HUDEP-2 (cell line): Measurements from ENCODE around the gene RPS6KA2.

ENCODE experiments used
- DNase-seq, 76 experiments: peaks; one replicate each; lab custom pipeline; 2025; ENCODE audit not compliant: unreplicated experiment in 76 of 76; lab: John Stamatoyannopoulos, UW

Gene RPS6KA2

GRCh38 chr6:166580076-166581050, 46.7 kb downstream of the RPS6KA2 start:
- DNase-seq, result no peak

GRCh38 chr6:166579237-166579850, 47.7 kb downstream of the RPS6KA2 start:
- no peak for DNase-seq

GRCh38 chr6:166578536-166579236, 48.4 kb downstream of the RPS6KA2 start:
- no peak for DNase-seq

- no peak for DNase-seq
Measured at GRCh38 chr6:166575205-166575604, 51.8 kb downstream of the RPS6KA2 start.

GRCh38 chr6:166573511-166574216, 53.4 kb downstream of the RPS6KA2 start:
- no peak for DNase-seq

- no peak for DNase-seq
Measured at GRCh38 chr6:166572370-166573261, 54.4 kb downstream of the RPS6KA2 start.

GRCh38 chr6:166570929-166571713, 55.9 kb downstream of the RPS6KA2 start:
- DNase-seq, result no peak

GRCh38 chr6:166569206-166569605, 57.8 kb downstream of the RPS6KA2 start:
- no peak for DNase-seq

GRCh38 chr6:166567813-166568212, 59.2 kb downstream of the RPS6KA2 start:
- no peak for DNase-seq

- no peak for DNase-seq
Measured at GRCh38 chr6:166567107-166567506, 59.9 kb downstream of the RPS6KA2 start.

GRCh38 chr6:166566026-166567011, 60.7 kb downstream of the RPS6KA2 start:
- no peak for DNase-seq

GRCh38 chr6:166565084-166565967, 61.7 kb downstream of the RPS6KA2 start:
- DNase-seq, result no peak

- DNase-seq, result no peak
Measured at GRCh38 chr6:166563805-166564204, 63.2 kb downstream of the RPS6KA2 start.

GRCh38 chr6:166563200-166563599, 63.9 kb downstream of the RPS6KA2 start:
- DNase-seq, result no peak

GRCh38 chr6:166562726-166563125, 64.3 kb downstream of the RPS6KA2 start:
- no peak for DNase-seq

GRCh38 chr6:166561771-166562359, 65.2 kb downstream of the RPS6KA2 start:
- no peak for DNase-seq
